ACHN (cell line): Measurements from ENCODE around the gene ATF4.
A peak's percentile ranks its signal among the peaks of the same experiment; 100 is the strongest.

Experiments
- DNase-seq: peaks from one replicate; pipeline ENCODE4 v3.0.0-alpha.2; 2015
- in situ Hi-C: cut with HindIII; loops from 2 replicates; pipeline ENCODE4 v1.10.0; 2017; ENCODE audit warnings: low sequenced_read_pairs, low pct_ligation_motif_present, low pct_unique_long_range_greater_than_20kb

ATF4 gene

GRCh38 chr22:39486951-39487825, 33.2 kb upstream of the ATF4 start:
- DNase-seq, result no peak

GRCh38 chr22:39487826-39488520, 32.4 kb upstream of the ATF4 start:
- no peak for DNase-seq
- in situ Hi-C loops, result loop anchor here (25.0 kb wide), 1 partner anchor 101 kb away; the partner anchor contains the start of gene TAB1

More at GRCh38 chr22:39486951-39487825, 33.2 kb upstream of the ATF4 start:
- in situ Hi-C loops, result loop anchor here (25.0 kb wide), 1 partner anchor 100 kb away; the partner anchor contains the start of gene TAB1

- in situ Hi-C loops, result loop anchor here (25.0 kb wide), 1 partner anchor 101 kb away; the partner anchor contains the start of gene TAB1
- DNase-seq, result no peak
Measured at GRCh38 chr22:39488563-39489083, 31.7 kb upstream of the ATF4 start.

DNA sequence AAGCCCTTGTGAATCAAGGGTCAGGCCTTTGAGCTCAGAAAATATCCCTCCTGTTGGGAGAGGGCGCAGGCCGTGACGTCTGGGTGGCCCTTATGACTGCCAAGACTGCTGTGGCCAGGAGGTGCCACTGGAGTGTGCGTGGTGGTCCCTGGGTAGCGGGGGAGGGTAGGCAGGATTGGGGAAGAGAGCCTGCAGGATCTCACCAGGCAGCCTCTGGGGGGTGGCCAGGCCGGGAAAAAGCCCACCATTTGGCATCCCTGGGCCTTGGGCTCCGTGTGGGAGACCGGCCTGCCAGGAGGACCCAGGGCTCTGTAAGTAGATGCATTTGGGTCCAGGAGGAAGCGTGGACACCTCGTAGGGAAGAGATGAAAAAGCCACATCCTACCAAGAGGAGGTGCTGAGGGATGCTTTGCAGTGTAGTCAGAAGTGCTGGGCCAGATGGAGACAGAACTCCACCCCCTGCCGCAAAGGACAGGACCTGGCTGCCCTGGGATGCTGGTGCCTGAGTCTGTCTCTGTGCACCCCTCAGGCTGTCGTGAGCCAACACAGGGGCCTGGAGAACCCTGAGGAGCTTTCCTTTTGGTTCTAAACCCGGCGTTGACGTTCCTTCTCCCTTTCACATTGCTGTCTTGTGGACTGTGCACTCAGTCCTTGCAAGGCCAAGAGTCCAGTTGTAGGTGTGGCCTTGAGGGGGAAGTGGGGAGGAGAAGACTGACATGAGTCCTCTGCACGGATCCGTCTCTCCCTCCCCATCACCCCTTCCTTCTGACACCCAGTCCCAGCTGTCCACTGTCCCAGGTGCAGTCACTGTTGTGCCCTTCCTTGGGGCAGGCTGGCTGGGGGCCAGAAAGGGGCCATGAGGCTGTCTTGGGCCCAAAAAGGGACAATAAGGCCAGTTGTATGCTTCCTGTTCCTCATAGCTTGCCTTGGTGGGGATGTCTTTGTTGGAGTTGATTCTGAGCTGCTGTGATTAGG, 31.0 kb upstream of the ATF4 start:
- in situ Hi-C loops, result loop anchor here (25.0 kb wide), 1 partner anchor 102 kb away; the partner anchor contains the start of gene TAB1
- DNase-seq, result no peak

DNA sequence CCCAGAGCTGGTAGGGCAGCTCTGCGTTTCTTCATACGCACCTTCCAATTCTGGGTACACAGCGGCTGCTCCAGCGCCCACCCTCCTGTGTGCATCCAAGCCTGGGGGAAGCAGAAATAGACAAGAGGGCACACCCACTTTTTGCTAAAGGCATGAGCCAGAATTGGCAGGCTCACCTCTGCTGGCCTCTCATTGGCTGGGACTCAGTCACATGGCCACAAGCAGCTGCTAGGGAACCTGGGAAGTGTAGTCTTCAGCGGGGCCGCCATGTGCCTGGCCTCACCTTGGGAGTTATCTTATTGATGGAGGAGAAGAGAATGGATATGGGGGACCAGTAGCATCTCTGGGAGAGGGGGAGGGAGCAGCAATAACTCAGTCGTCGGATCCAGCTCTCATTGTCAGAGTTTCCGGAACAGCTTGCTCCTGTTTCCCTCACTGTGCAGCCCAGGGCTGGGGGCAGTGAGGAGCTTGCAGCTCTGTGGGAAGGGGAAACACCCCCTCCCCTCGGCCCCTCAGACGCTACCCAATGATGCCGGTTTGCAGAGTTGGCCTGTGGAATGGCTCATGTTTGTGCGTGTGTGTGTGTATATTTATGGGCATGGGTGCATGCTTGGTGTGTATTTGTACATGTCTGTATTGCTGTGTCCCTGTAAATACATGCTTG, 30.1 kb upstream of the ATF4 start:
- peak; percentile 55 for DNase-seq
- in situ Hi-C loops, result loop anchor here (25.0 kb wide), 1 partner anchor 103 kb away; the partner anchor contains the start of gene TAB1

GRCh38 chr22:39490966-39491680, 29.2 kb upstream of the ATF4 start:
- in situ Hi-C loops, result loop anchor here (25.0 kb wide), 1 partner anchor 104 kb away; the partner anchor contains the start of gene TAB1
- no peak for DNase-seq

- in situ Hi-C loops, result loop anchor here (25.0 kb wide), 1 partner anchor 104 kb away; the partner anchor contains the start of gene TAB1
- no peak for DNase-seq
Measured at GRCh38 chr22:39491696-39492095, 28.7 kb upstream of the ATF4 start.

DNA sequence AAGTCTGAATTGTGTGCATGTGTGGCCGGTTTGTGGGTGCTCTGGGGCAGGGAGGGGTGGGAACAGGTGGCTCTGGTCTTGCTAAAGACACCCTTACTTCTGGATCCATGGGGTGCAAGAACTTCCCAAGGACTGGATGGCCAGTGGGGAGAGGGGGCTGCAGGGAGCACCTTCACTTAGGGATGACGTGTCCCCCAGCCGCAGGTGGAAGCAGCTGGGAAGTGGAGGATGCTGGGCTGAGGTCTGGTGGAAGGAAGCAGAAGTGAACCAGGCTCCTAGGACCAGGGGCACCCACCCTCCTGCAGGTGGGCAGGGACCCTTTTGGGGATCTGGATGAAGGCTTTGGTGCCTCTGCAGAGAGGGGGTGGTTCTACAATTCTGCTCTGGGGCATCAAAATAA, 28.2 kb upstream of the ATF4 start:
- in situ Hi-C loops, result loop anchor here (25.0 kb wide), 1 partner anchor 105 kb away; the partner anchor contains the start of gene TAB1
- DNase-seq, result no peak

DNA sequence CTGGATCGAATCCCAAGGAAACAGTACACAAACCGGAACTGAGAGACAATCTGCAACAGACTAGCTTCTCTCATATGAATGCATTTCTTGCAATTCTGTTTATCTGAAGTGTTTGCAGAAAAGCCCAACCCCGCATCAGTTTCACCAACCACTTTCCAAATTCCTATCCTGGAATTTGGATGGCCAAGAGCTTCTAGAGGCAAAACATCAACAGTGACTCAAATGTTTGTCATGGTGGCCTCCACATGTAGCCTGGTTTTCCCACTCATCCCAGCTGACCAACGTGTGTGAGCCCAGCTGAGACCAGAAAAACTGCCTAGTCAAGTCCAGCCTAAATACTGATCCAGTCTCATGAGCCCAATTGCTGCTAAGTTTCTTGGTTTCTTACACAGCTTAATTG, 26.6 kb upstream of the ATF4 start:
- in situ Hi-C loops, result loop anchor here (25.0 kb wide), 1 partner anchor 106 kb away; the partner anchor contains the start of gene TAB1
- DNase-seq, result no peak

DNA sequence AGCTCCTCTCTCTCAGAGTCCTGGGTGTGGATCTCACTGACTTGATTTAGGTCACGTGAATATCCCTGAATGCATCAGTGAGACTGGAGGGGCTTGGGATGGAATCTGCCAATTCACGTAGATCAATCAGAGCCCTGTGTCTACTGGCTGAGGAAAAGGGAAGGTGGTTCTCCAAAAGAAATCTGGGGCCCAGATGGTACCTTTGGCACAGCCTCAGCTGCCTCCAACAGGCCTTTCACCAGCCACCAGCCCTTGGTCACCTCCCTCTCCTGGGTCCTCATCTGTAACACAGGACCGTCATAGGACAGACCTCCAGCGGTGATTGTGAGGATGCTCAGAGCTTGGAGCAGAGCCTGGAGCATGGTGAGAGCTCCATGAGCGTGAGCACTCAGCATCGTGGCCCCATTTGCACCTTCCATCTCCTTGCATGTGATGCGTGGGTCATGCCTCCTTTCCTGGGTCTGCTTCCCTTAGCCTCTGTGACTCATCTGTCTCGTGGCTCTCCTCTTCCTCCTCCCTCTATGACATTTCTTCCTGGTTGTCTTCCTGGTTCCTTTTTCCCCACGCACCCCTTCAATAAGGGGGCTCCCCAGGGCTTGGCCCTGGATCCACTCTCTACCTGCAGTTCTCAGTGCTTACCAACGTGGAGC, 25.8 kb upstream of the ATF4 start:
- DNase-seq, result no peak
- in situ Hi-C loops, result loop anchor here (25.0 kb wide), 1 partner anchor 107 kb away; the partner anchor contains the start of gene TAB1

DNA sequence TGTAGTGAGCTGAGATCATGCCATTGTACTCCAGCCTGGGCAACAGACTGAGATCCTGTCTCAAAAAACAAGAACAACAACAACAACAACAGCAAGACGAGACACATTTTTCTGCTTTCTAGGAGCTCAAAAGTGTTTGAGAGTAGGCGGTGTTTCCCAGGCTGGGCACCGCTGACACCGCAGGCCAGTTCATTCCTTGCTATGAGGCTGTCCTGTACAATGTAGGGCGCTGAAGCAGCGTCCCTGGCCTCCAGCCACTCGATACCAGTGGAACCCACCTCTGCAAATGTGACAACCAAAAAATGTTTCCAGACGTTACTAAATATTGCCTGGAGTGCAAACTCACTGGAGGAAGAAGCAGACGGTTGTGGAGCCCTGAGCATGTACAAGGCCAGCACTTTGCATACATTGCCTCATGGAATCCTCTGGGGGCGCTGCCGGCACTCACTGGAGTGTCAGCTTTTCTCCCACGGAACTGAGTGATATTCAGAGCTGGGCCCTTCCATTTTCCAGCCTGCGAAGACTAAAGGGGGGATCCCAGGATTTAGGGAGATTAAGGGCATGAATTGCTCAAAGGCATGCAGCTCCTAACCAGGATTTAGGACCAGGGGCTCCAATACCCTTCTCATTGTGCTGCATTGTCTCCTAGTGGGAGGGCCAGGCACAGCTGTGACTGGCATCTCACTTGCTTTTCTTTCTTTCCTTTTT, 24.1 kb upstream of the ATF4 start:
- peak; percentile 60 for DNase-seq
- in situ Hi-C loops, result loop anchor here (25.0 kb wide), 1 partner anchor 109 kb away; the partner anchor contains the start of gene TAB1

- DNase-seq, result no peak
Measured at GRCh38 chr22:39497429-39497828, 22.9 kb upstream of the ATF4 start.

DNA sequence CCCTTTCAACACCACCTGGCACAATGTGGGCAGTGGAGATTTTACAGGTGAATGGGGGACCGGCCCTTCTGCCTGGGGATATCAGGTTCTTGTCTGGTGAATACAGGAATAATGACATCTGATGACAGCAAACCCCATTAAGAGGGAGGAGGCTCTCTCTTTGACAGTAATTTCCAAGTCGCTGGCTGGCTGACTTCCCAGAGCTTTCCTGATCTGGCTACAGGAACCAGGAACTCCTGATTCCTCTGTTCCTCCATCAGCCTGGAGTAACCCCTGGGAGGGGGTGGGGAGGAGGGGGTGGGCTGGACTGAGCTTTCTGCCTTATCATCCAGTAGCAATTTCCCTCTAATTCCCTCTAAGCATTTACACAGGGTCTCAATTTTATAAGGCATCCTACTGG, 22.0 kb upstream of the ATF4 start:
- in situ Hi-C loops, result loop anchor here (25.0 kb wide), 1 partner anchor 111 kb away; the partner anchor contains the start of gene TAB1
- no peak for DNase-seq

More at GRCh38 chr22:39497429-39497828, 22.9 kb upstream of the ATF4 start:
- in situ Hi-C loops, result loop anchor here (25.0 kb wide), 1 partner anchor 110 kb away; the partner anchor contains the start of gene TAB1

GRCh38 chr22:39498802-39499201, 21.6 kb upstream of the ATF4 start:
- DNase-seq, result no peak
- in situ Hi-C loops, result loop anchor here (25.0 kb wide), 1 partner anchor 112 kb away; the partner anchor contains the start of gene TAB1

DNA sequence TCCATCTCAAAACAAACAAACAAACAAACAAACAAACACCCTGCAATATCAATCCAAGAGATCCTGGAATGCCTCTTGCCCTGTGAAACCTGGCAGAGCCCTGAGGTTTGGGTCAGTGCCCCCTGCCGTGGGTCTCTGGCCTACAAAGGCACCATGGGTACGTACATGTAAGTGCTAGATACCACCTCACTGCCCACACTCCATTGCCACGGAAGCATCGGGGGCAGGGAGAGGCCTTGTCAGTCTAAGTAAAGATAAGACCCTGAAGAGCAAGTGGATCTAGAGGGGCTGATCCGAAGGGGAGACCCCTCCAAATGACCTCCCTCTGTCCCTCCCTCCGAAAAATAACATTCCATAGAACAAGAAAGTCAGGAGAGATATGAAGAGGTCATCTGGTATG, 20.3 kb upstream of the ATF4 start:
- no peak for DNase-seq
- in situ Hi-C loops, result no loop called here
